Osteoblast (primary cell): ENCODE results near the gene RPRD2. TPM values are rescaled to one million over a fixed set of nuclear protein-coding genes. Genes with fewer than 3 reads are reported as not detected.
A peak's percentile ranks its signal among the peaks of the same experiment; 100 is the strongest.

ENCODE experiments used
- DNase-seq: peaks from one replicate; pipeline ENCODE4 v3.0.0; 2011; ENCODE audit warnings: low spot score, mixed read lengths; ENCODE audit not compliant: insufficient read length; ENCODE audit errors: missing footprints
- H2AFZ ChIP-seq: 2 replicates; pipeline ENCODE4 v1.6.0; 2011; ENCODE audit warnings: mild to moderate bottlenecking, low read length
- H3K27ac ChIP-seq: 2 replicates; pipeline ENCODE4 v1.5.1; 2011; ENCODE audit warnings: mild to moderate bottlenecking, low read depth, low read length, moderate library complexity
- H3K27me3 ChIP-seq: 2 replicates; pipeline ENCODE4 v1.6.0; 2012; ENCODE audit warnings: mild to moderate bottlenecking, control low read depth, inconsistent platforms, low read length, moderate library complexity; ENCODE audit not compliant: insufficient read depth
- H3K36me3 ChIP-seq: 2 replicates; pipeline ENCODE4 v1.5.1; 2011; ENCODE audit warnings: mild to moderate bottlenecking, low read length, control low read depth, moderate library complexity; ENCODE audit not compliant: insufficient read depth
- H3K4me1 ChIP-seq: 2 replicates; pipeline ENCODE4 v1.5.1; 2011; ENCODE audit warnings: mild to moderate bottlenecking, low read length, control low read depth, moderate library complexity; ENCODE audit not compliant: insufficient read depth
- H3K4me2 ChIP-seq: 2 replicates; pipeline ENCODE4 v1.6.0; 2011; ENCODE audit warnings: mild to moderate bottlenecking, low read length; ENCODE audit not compliant: insufficient read depth
- H3K4me3 ChIP-seq: fragments of 200-600 bp; sonication (generic); 3 replicates; pipeline ENCODE4 v1.5.1; 2012; ENCODE audit warnings: mild to moderate bottlenecking, low read length, inconsistent platforms; ENCODE audit not compliant: insufficient read depth
- H3K79me2 ChIP-seq: 2 replicates; pipeline ENCODE4 v1.6.0; 2012; ENCODE audit warnings: mild to moderate bottlenecking, low read length, control low read depth, inconsistent platforms; ENCODE audit not compliant: insufficient read depth
- H3K9me3 ChIP-seq: 2 replicates; pipeline ENCODE4 v1.5.1; 2011; ENCODE audit warnings: low read depth, low read length, control low read depth
- H4K20me1 ChIP-seq: 2 replicates; pipeline ENCODE4 v1.6.0; 2012; ENCODE audit warnings: mild to moderate bottlenecking, low read length, control low read depth; ENCODE audit not compliant: insufficient read depth
- total RNA-seq: library from RNA; depleted of rRNA; stranded (reverse); fragments of >200 nt; gene quantifications from 2 replicates; pipeline ENCODE4 v1.2.3, GENCODE V29; 2012
- TF ChIP-seq, protein P1 (sequence below): IDR thresholded peaks from 2 replicates; pipeline ENCODE4 v1.5.1; 2011; ENCODE audit warnings: mild to moderate bottlenecking, low read depth, low read length, moderate library complexity; ENCODE audit errors: extremely low read depth

The RPRD2 gene
- total RNA-seq, 1 donor, result 12.3 TPM

DNA sequence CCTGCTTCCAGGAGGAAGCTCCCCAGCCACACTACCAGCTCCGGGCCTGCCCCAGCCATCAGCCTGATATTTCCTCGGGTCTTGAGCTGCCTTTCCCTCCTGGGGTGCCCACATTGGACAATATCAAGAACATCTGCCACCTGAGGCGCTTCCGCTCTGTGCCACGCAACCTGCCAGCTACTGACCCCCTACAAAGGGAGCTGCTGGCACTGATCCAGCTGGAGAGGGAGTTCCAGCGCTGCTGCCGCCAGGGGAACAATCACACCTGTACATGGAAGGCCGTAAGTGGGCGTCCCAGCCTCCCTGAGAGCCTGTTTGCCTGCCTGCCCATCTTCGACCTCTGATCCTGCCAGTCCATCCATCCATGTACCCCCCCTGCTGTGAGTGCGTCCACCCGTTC is 147.6 kb downstream of the RPRD2 start:
- H3K27ac ChIP-seq, result no peak overlapping the region
- peaks cover 17% of the 10 kb centered on the region for H3K79me2 ChIP-seq
- H3K27me3 ChIP-seq, result no peaks in the 10 kb centered on the region
- H3K4me1 ChIP-seq, result peaks cover 25% of the 10 kb centered on the region
- H3K9me3 ChIP-seq, result no peaks in the 10 kb centered on the region
- H3K36me3 ChIP-seq, result peaks cover 33% of the 10 kb centered on the region
- H3K4me2 ChIP-seq, result no peak overlapping the region
- no peak overlapping the region for H3K4me3 ChIP-seq
- no peaks in the 10 kb centered on the region for H4K20me1 ChIP-seq
- TF ChIP-seq, protein P1, sequence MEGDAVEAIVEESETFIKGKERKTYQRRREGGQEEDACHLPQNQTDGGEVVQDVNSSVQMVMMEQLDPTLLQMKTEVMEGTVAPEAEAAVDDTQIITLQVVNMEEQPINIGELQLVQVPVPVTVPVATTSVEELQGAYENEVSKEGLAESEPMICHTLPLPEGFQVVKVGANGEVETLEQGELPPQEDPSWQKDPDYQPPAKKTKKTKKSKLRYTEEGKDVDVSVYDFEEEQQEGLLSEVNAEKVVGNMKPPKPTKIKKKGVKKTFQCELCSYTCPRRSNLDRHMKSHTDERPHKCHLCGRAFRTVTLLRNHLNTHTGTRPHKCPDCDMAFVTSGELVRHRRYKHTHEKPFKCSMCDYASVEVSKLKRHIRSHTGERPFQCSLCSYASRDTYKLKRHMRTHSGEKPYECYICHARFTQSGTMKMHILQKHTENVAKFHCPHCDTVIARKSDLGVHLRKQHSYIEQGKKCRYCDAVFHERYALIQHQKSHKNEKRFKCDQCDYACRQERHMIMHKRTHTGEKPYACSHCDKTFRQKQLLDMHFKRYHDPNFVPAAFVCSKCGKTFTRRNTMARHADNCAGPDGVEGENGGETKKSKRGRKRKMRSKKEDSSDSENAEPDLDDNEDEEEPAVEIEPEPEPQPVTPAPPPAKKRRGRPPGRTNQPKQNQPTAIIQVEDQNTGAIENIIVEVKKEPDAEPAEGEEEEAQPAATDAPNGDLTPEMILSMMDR, result no peak
- DNase-seq, result peak; percentile 15
- H2AFZ ChIP-seq, result no peak overlapping the region

DNA sequence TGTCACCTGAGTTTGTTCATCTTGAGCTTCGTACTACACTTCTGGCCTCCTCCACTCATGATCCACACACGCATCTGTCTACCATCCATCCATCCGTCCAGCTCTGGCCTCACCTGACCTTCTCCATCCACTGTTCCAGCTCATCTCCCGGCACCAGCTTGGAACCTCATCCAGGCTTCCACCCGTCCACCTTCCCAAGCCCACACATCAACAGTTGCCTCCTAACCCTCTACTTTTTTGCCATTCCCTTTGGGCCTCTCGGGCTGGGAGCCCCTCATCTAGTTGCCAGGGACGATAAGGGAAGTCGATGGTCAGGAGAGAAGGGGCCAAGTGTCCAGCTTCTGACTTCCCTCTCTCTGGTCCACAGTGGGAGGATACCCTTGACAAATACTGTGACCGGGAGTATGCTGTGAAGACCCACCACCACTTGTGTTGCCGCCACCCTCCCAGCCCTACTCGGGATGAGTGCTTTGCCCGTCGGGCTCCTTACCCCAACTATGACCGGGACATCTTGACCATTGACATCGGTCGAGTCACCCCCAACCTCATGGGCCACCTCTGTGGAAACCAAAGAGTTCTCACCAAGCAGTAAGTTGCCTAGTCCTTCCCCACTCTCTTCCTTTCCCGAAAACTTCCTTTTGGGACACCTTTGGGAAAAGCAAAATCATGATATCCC is 148.2 kb downstream of the RPRD2 start:
- H4K20me1 ChIP-seq, result no peaks in the 10 kb centered on the region

DNA sequence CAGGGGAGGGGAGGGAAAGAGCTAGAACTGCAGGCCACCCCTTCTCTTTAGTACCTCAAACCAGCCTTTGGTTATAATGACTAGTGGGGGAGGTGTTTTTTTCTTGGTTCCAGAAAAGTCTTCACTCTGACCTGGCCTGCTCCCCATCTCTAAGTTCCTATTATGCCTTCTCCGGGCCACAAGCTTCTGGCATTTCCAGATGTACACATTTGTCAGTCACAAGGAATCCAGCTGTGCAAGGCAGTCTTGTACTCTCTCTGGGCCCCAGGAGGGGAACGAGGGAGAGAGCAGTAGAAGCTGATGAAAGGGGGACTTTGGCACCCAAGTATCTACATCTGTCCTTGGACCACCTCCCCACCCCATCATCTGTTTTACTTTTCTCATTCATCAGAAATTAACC is 148.9 kb downstream of the RPRD2 start:
- no peak overlapping the region for H2AFZ ChIP-seq
- no peak overlapping the region for H3K27ac ChIP-seq
- H4K20me1 ChIP-seq, result no peaks in the 10 kb centered on the region
- TF ChIP-seq, protein P1, result no peak
- H3K36me3 ChIP-seq, result peaks cover 28% of the 10 kb centered on the region
- no peaks in the 10 kb centered on the region for H3K9me3 ChIP-seq
- H3K4me1 ChIP-seq, result peaks cover 24% of the 10 kb centered on the region
- peaks cover 17% of the 10 kb centered on the region for H3K79me2 ChIP-seq
- no peaks in the 10 kb centered on the region for H3K27me3 ChIP-seq
- peak; percentile 32 for DNase-seq
- H3K4me3 ChIP-seq, result no peak overlapping the region
- H3K4me2 ChIP-seq, result no peak overlapping the region

More for the DNA sequence above, 148.2 kb downstream of the RPRD2 start:
- Histone ChIP-seq H3K36me3 (peaks cover 28% of the 10 kb centered on the region), H2AFZ (no peak overlapping the region), H3K79me2 (peaks cover 17% of the 10 kb centered on the region), H3K4me2 (no peak overlapping the region), H3K4me3 (no peak overlapping the region), H3K27me3 (no peaks in the 10 kb centered on the region), H3K27ac (no peak overlapping the region), H3K4me1 (peaks cover 28% of the 10 kb centered on the region), H3K9me3 (no peaks in the 10 kb centered on the region)
- no peak for DNase-seq
- TF ChIP-seq, protein P1, result no peak

DNA sequence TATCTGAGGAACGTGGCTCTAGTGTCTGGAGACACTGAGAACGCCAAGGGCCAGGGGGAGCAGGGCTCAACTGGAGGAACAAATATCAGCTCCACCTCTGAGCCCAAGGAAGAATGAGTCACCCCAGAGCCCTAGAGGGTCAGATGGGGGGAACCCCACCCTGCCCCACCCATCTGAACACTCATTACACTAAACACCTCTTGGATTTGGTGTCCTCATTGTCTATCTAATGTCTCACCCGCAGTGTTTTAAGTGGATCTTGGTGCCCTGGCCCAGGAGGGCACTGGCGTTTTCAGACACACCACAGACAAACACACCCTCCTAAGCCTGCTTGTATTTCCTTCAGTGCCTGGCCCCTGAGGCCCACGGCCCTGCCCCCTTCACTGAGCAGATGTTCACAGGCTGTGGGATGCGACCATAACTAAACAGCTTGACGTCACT is 149.4 kb downstream of the RPRD2 start:
- TF ChIP-seq, protein P1, result no peak
- peaks cover 19% of the 10 kb centered on the region for H3K4me1 ChIP-seq
- peak; percentile 58 for DNase-seq
- H3K79me2 ChIP-seq, result peaks cover 13% of the 10 kb centered on the region
- H3K36me3 ChIP-seq, result peaks cover 28% of the 10 kb centered on the region
- H2AFZ ChIP-seq, result no peak overlapping the region
- H4K20me1 ChIP-seq, result no peaks in the 10 kb centered on the region
- no peaks in the 10 kb centered on the region for H3K9me3 ChIP-seq
- H3K27me3 ChIP-seq, result no peaks in the 10 kb centered on the region
- no peak overlapping the region for H3K4me2 ChIP-seq
- H3K4me3 ChIP-seq, result no peak overlapping the region
- no peak overlapping the region for H3K27ac ChIP-seq
